Amniotic stem cell (primary cell): ENCODE results near the gene RBM27.
"Not testable (repeated sequence)": the region's sequence is repeated elsewhere in the genome, so short reads cannot be mapped to it uniquely, and the experiment has no call there.

Source experiments
- DNase-seq: peaks from one replicate; lab custom pipeline; 2025; lab: John Stamatoyannopoulos, UW

RBM27 gene

GRCh38 chr5:146205499-146206202, 2.2 kb downstream of the RBM27 start:
- DNase-seq, result no peak

- DNase-seq, result no peak
These were observed 2.9 kb downstream of the RBM27 start for GRCh38 chr5:146206257-146206656.

GRCh38 chr5:146208916-146209522, 5.6 kb downstream of the RBM27 start:
- no peak for DNase-seq

GRCh38 chr5:146209714-146210113, 6.3 kb downstream of the RBM27 start:
- no peak for DNase-seq

GRCh38 chr5:146210810-146211209, 7.4 kb downstream of the RBM27 start:
- DNase-seq, result not testable (repeated sequence)

DNA sequence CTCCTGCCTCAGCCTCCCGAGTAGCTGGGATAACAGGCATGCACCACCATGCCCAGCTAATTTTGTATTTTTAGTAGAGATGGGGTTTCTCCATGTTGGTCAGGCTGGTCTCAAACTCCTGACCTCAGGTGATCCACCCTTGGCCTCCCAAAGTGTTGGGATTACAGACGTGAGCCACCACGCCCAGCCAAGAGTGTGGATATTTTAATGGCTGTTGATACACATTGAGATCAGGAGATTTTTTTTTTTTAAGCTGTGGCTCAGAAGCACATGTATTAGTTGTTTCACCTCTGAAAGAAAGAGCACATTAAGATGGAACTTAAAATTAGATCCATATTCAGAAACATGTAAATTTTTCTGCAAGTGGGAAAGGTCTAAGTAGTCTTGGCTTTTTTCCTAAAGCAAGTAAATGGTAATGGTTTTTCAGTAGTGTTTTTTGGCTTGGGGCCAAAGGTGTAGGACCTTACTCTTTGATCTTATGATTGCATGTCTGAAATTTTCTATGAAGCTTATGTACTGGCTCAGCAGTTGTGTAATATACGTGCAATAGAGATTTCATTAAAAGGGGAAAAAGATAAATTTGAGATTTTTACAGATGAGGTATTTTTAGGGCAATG, 9.9 kb downstream of the RBM27 start:
- no peak for DNase-seq

DNA sequence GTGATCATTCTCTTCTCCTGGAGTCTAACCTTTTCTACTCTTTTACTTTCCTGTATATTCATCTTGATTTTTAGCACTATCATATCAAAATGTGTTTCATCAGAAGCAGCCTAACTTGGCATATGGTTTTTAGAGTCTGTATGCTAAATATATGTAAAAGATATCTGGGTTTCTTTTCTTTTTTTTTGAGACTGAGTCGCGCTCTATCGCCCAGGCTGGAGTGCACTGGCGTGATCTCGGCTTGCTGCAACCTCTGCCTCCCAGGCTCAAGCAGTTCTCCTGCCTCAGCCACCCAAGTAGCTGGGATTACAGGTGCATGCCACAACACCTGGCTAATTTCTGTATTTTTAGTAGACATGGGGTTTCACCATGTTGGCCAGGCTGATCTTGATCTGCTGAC, 11.5 kb downstream of the RBM27 start:
- not testable (repeated sequence) for DNase-seq

DNA sequence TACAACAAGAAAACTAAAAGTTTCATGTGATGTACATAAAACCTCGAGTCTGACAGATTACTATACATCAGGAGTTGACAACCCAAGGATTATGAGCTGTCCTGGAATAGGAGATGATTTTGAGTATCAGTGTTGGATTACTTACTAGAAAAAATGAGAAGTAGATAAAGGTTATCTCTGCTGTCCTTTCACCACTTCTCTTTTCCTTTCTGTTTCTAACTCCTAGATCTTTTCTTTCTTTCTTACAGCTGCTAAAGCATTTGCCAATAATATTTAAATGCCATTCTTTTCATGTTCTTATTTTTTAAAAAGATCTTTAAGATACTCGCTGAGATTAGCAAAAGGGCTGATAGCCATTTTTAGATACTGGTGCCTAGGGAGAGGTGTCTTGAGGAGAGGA, 14.8 kb downstream of the RBM27 start:
- no peak for DNase-seq

DNA sequence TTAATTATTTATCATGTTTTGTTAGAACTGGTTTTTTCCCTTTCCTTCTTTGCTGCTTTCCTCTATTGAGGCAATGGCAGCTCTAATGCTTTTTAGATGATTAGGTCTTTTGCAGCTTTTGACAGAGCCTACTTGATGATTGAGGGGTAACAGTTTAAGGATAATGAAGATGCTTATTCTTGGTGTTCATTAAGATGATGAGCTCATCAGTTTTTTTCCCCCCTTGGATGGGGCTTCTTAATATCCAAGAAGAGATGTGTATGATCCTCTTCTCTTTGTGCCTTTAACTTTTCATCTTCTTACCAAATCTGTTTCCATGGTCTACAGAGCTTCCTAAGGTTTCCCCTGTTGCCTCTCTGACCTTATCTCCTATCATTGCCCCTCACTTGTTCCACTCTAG, 15.8 kb downstream of the RBM27 start:
- no peak for DNase-seq

DNA sequence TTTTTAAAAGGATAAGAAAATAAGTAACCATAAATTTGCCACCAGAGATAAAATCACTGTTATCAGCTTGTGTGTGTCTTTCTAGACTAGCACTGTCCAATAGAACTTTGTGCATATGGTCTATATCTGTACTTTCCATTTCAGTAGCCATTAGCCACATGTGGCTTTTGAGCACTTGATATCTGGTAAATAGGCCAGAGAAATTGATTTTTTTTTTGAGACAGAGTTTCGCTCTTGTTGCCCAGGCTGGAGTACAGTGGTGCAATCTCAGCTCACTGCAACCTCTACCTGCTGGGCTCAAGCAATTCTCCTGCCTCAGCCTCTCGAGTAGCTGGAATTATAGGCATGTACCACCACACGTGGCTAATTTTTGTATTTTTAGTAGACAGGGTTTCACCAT, 17.8 kb downstream of the RBM27 start:
- no peak for DNase-seq

GRCh38 chr5:146222005-146222404, 18.6 kb downstream of the RBM27 start:
- no peak for DNase-seq

DNA sequence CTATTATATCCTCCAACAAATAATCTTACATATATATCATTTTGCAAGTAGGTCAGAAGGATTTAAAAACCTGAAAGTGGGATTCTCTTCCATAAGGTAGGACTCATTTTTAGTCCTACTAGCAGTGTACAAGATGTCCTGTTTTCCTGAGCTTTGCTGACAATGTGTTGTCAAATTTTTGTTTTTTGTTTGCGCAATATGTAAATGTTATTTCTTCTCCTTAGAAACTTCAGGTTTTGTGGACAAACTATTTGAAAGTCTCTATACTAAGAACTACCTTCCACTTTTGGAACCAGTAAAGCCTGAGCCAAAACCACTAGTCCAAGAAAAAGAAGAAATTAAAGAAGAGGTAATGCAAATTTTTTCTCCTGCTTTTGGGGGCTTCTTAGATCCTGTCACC, 19.8 kb downstream of the RBM27 start:
- DNase-seq, result no peak

GRCh38 chr5:146229222-146229621, 25.8 kb downstream of the RBM27 start:
- DNase-seq, result no peak

DNA sequence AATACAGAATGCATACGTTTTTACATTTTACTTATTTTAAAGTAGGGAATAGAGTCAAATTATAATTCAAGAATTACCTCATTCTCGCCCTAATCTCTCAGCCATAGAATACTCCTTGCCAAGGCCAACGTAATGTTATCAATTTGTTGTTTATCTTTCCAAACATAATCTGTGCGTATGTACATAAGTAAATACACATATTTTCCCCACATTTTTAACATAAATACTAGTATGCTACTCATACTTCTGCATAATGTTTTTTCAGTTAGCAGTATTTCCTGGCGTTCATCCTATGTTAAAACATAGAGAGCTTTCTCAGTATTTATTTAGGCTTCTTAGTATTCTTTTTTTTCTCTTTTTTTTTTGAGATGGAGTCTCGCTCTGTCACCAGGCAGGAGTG, 28.8 kb downstream of the RBM27 start:
- DNase-seq, result no peak

- DNase-seq, result no peak
These were observed 30.0 kb downstream of the RBM27 start for GRCh38 chr5:146233441-146233840.

GRCh38 chr5:146238973-146239372, 35.6 kb downstream of the RBM27 start:
- no peak for DNase-seq

DNA sequence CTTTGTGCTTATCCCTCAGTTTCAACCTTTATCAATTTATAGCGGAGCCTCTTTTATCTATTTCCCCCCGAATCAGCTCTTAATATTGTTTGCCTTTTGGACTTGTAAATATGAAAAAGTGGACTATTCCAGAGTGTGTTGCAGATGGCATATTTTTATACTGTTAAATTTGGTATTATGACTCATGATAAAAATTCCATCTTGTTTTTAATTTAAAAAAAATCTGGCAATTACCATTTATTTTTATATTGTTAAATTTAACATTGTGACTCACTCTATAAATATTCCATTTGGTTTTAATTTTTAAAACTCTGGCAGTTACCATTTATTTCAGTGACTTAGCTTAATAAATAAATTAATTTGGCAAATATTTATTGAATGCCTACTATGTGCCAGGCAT, 37.5 kb downstream of the RBM27 start:
- DNase-seq, result no peak

DNA sequence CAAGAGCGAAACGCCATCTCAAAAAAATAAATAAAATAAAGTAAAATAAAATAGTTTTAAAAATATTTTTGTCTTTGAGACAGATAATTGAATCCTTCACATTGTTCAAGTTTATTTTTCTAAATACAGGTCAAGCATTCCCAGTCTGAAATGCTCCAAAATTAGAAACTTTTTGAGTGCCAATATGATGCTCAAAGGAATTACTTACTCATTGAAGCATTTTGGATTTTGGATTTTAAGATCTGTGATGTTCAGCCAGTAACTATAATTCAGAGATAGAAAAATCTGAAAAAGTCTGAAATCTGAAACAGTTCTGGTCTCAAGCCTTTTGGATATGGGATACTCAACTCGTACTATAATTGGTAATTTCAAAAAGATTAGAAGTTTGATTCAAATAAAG, 39.8 kb downstream of the RBM27 start:
- no peak for DNase-seq

DNA sequence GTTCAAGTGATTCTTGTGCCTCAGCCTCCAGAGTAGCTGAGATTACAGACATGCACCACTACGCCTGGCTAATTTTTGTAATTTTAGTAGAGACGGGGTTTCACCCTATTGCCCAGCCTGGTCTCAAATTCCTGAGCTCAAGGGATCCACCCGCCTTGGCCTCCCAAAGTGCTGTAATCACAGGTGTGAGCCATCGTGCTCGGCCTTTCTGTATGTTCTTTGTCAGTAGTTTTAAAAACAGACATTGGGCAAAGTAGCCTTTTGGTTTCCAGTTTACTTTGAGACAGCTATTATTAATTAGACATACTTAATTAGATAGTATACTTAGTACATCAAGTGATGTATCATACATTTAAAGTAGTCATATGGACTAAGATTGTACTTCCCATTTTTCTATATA, 45.2 kb downstream of the RBM27 start:
- DNase-seq, result no peak

DNA sequence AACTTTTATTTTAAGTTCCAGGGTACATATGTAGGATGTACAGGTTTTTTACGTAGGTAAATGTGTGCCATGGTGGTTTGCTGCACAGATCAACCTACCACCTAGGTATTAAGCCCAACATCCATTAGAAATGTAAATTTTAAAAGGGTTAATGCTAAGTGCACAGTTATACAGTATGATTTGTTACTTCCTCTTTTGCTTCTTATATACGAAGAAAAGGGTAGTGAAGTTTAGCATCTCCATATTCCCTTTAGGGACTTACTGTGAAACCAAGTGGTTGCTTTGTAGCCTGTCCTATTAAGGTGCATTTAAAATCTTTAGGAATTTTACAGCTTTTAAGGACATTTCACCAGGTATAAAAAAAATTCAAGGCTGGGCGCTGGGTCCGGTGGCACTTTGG, 46.4 kb downstream of the RBM27 start:
- no peak for DNase-seq
